ENCODE measurements around the gene PRRG2. TPM values are rescaled to one million over a fixed set of nuclear protein-coding genes. Genes with fewer than 3 reads are reported as not detected.

PRRG2 gene
- total RNA-seq (1 to 10 TPM in 1 of 2 donors, under 1 TPM in 1; 0.49 to 1.2 TPM), polyA plus RNA-seq (1 to 10 TPM in 1 of 2 donors, not detected in 1; 4.1 TPM)
- long read RNA-seq, donor 1 = 0 reads
- long read RNA-seq, donor 2 = 0 reads

- Histone ChIP-seq H3K27me3 (ENCODE audit: control insufficient read depth in 1 of 2, insufficient read depth in 2 of 2, low read length in 1 of 2) (no peaks in the 10 kb centered on the region), H3K4me3 (ENCODE audit: low read length in 2 of 2) (peak within 1 kb of the TSS; percentile 77 to 92), H3K9me3 (ENCODE audit: control insufficient read depth, low read length) (no peaks in the 10 kb centered on the region), H3K27ac (ENCODE audit: low read depth in 1 of 2, low read length in 2 of 2) (peak within 1 kb of the TSS in 1 of 2 donors; percentile 4), H3K4me1 (ENCODE audit: control insufficient read depth in 1 of 2, insufficient read depth in 2 of 2, low read length in 2 of 2) (no peaks in the 10 kb centered on the region), H3K36me3 (ENCODE audit: control insufficient read depth in 1 of 2, insufficient read depth in 2 of 2, low read length in 1 of 2) (no peaks in the 10 kb centered on the region)
- WGBS, 2 donors = 30 to 31% methylated on average over 15 of the region's 15 CpGs
- DNase-seq = no peak
- ATAC-seq (ENCODE audit: low FRiP score) = no peak
- intact Hi-C loops (cut with DNase I) = no loop called here
These were observed at the start of gene PRRG2 for GRCh38 chr19:49581007-49581508. PRRG2 (plus strand) TSS chr19:49581316; CDS start chr19:49583220, 1,904 bp downstream.

GRCh38 chr19:49533551-49534488, 47.3 kb upstream of the PRRG2 start:
- ATAC-seq (ENCODE audit: low FRiP score) = peak; percentile 92
- H3K27me3 ChIP-seq (ENCODE audit: control insufficient read depth in 1 of 2, insufficient read depth in 2 of 2, low read length in 1 of 2) = no peaks in the 10 kb centered on the region
- H3K4me3 ChIP-seq (ENCODE audit: low read length in 2 of 2) = no peak overlapping the region
- no peaks in the 10 kb centered on the region for H3K4me1 ChIP-seq (ENCODE audit: control insufficient read depth in 1 of 2, insufficient read depth in 2 of 2, low read length in 2 of 2)
- no peaks in the 10 kb centered on the region for H3K9me3 ChIP-seq (ENCODE audit: control insufficient read depth, low read length)
- H3K36me3 ChIP-seq (ENCODE audit: control insufficient read depth in 1 of 2, insufficient read depth in 2 of 2, low read length in 1 of 2) = no peaks in the 10 kb centered on the region
- DNase-seq = peak; percentile 76 to 92
- 18 to 20% methylated on average over 67 to 87 of the region's 87 CpGs for WGBS, 2 donors
- intact Hi-C loops (cut with DNase I) = no loop called here
- no peak overlapping the region for H3K27ac ChIP-seq (ENCODE audit: low read depth in 1 of 2, low read length in 2 of 2)

DNA sequence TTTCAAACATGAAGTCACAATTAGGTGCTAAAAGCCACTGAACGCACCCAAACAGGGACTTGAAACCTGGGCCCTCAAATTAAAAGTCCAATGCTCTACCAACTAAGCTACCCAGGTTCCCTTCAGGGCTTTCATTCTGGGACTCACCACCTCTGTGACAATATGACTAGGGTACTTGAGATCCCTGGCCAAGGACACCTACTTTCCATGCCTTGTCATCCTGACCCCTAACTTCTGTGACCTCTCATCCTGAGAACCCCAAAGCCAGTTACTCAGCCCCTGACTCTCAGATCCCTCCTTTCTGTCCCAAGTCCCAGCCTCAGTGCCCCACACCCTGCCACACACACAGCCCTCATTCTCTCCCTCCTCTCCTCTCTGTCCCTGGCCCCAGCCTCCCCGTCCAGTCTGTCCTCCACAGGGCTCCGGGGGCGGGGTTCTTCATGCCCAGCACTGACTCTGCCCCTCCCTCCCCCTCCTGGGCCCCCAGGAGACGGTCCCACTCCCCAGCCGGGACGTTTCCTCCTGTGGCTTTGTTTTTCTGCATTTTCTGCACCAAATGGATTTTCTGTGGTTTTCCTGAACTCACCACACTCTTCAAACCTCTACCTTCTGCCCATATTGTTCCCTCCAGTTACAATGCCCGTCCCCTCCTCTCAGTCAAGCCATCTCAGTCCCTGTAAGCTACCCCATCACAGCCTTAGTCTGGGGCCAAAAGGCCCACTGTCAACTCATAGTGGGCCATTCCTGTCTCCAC, 46.3 kb upstream of the PRRG2 start:
- intact Hi-C loops (cut with DNase I) = no loop called here
- WGBS, 2 donors = 83 to 85% methylated on average over 8 of the region's 8 CpGs
- H3K27ac ChIP-seq (ENCODE audit: low read depth in 1 of 2, low read length in 2 of 2) = no peak overlapping the region

DNA sequence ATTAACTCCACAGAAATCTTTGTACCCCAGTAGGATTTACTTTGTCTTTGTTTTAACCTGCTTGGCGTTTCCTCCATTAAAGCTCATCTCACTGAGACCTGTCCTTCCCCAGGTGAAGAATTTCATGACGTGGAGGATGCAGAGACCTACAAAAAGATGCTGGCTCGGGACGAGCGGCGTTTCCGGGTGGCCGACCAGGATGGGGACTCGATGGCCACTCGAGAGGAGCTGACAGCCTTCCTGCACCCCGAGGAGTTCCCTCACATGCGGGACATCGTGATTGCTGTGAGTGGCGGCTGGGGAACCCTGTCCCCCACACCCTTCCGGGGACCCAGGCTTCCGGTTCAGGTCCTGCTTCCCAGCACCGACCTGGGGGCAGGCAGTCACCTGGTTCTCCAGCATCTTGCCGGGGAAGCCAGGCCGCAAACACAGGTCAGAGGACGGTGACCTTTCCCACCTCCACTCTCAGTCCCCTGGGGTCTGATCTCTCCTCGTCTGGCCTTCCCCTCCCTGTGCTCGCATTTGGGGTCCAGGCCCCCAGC, 44.1 kb upstream of the PRRG2 start:
- no peak for ATAC-seq (ENCODE audit: low FRiP score)
- no peaks in the 10 kb centered on the region for H3K4me1 ChIP-seq (ENCODE audit: control insufficient read depth in 1 of 2, insufficient read depth in 2 of 2, low read length in 2 of 2)
- intact Hi-C loops (cut with DNase I) = no loop called here
- H3K36me3 ChIP-seq (ENCODE audit: control insufficient read depth in 1 of 2, insufficient read depth in 2 of 2, low read length in 1 of 2) = peaks cover 0 to 3% of the 10 kb centered on the region in 2 donors
- no peak for DNase-seq
- no peaks in the 10 kb centered on the region for H3K27me3 ChIP-seq (ENCODE audit: control insufficient read depth in 1 of 2, insufficient read depth in 2 of 2, low read length in 1 of 2)
- no peak overlapping the region for H3K27ac ChIP-seq (ENCODE audit: low read depth in 1 of 2, low read length in 2 of 2)
- no peak overlapping the region for H3K4me3 ChIP-seq (ENCODE audit: low read length in 2 of 2)
- WGBS, 2 donors = 89 to 91% methylated on average over 20 to 22 of the region's 22 CpGs
- H3K9me3 ChIP-seq (ENCODE audit: control insufficient read depth, low read length) = no peaks in the 10 kb centered on the region

More for the DNA sequence above, 46.3 kb upstream of the PRRG2 start:
- DNase-seq (no peak), ATAC-seq (ENCODE audit: low FRiP score) (no peak)
- Histone ChIP-seq H3K27me3 (ENCODE audit: control insufficient read depth in 1 of 2, insufficient read depth in 2 of 2, low read length in 1 of 2) (no peaks in the 10 kb centered on the region), H3K4me1 (ENCODE audit: control insufficient read depth in 1 of 2, insufficient read depth in 2 of 2, low read length in 2 of 2) (no peaks in the 10 kb centered on the region), H3K36me3 (ENCODE audit: control insufficient read depth in 1 of 2, insufficient read depth in 2 of 2, low read length in 1 of 2) (peaks cover 0 to 2% of the 10 kb centered on the region in 2 donors), H3K9me3 (ENCODE audit: control insufficient read depth, low read length) (no peaks in the 10 kb centered on the region), H3K4me3 (ENCODE audit: low read length in 2 of 2) (no peak overlapping the region)

GRCh38 chr19:49538643-49539042, 42.5 kb upstream of the PRRG2 start:
- Histone ChIP-seq H3K36me3 (ENCODE audit: control insufficient read depth in 1 of 2, insufficient read depth in 2 of 2, low read length in 1 of 2) (peaks cover 0 to 4% of the 10 kb centered on the region in 2 donors), H3K4me3 (ENCODE audit: low read length in 2 of 2) (no peak overlapping the region), H3K9me3 (ENCODE audit: control insufficient read depth, low read length) (no peaks in the 10 kb centered on the region), H3K27me3 (ENCODE audit: control insufficient read depth in 1 of 2, insufficient read depth in 2 of 2, low read length in 1 of 2) (no peaks in the 10 kb centered on the region), H3K27ac (ENCODE audit: low read depth in 1 of 2, low read length in 2 of 2) (no peak overlapping the region), H3K4me1 (ENCODE audit: control insufficient read depth in 1 of 2, insufficient read depth in 2 of 2, low read length in 2 of 2) (no peaks in the 10 kb centered on the region)
- intact Hi-C loops (cut with DNase I) = no loop called here
- WGBS, 2 donors = 83 to 87% methylated on average over 5 of the region's 5 CpGs
- no peak for ATAC-seq (ENCODE audit: low FRiP score)
- no peak for DNase-seq

- Histone ChIP-seq H3K4me1 (ENCODE audit: control insufficient read depth in 1 of 2, insufficient read depth in 2 of 2, low read length in 2 of 2) (no peaks in the 10 kb centered on the region), H3K36me3 (ENCODE audit: control insufficient read depth in 1 of 2, insufficient read depth in 2 of 2, low read length in 1 of 2) (peaks cover 0 to 4% of the 10 kb centered on the region in 2 donors), H3K9me3 (ENCODE audit: control insufficient read depth, low read length) (no peaks in the 10 kb centered on the region), H3K27me3 (ENCODE audit: control insufficient read depth in 1 of 2, insufficient read depth in 2 of 2, low read length in 1 of 2) (no peaks in the 10 kb centered on the region), H3K4me3 (ENCODE audit: low read length in 2 of 2) (no peak overlapping the region), H3K27ac (ENCODE audit: low read depth in 1 of 2, low read length in 2 of 2) (no peak overlapping the region)
- intact Hi-C loops (cut with DNase I) = no loop called here
- DNase-seq = no peak
- no peak for ATAC-seq (ENCODE audit: low FRiP score)
- WGBS, 2 donors = 89 to 91% methylated on average over 13 of the region's 13 CpGs
These were observed 41.7 kb upstream of the PRRG2 start for GRCh38 chr19:49539192-49539952.

- DNase-seq (no peak), ATAC-seq (ENCODE audit: low FRiP score) (no peak)
- no peaks in the 10 kb centered on the region for H3K4me1 ChIP-seq (ENCODE audit: control insufficient read depth in 1 of 2, insufficient read depth in 2 of 2, low read length in 2 of 2)
- intact Hi-C loops (cut with DNase I) = loop anchor here in 1 of 2 donors (10.0 kb wide), 1 partner anchor 147 kb away; no protein-coding TSS in a partner anchor
- no peaks in the 10 kb centered on the region for H3K27me3 ChIP-seq (ENCODE audit: control insufficient read depth in 1 of 2, insufficient read depth in 2 of 2, low read length in 1 of 2)
- H3K9me3 ChIP-seq (ENCODE audit: control insufficient read depth, low read length) = no peaks in the 10 kb centered on the region
- H3K36me3 ChIP-seq (ENCODE audit: control insufficient read depth in 1 of 2, insufficient read depth in 2 of 2, low read length in 1 of 2) = peaks cover 0 to 4% of the 10 kb centered on the region in 2 donors
- H3K27ac ChIP-seq (ENCODE audit: low read depth in 1 of 2, low read length in 2 of 2) = no peak overlapping the region
- no peak overlapping the region for H3K4me3 ChIP-seq (ENCODE audit: low read length in 2 of 2)
- WGBS, 2 donors = 89 to 91% methylated on average over 6 of the region's 6 CpGs
These were observed 39.2 kb upstream of the PRRG2 start for GRCh38 chr19:49541914-49542313.

GRCh38 chr19:49542446-49542845, 38.7 kb upstream of the PRRG2 start:
- H3K36me3 ChIP-seq (ENCODE audit: control insufficient read depth in 1 of 2, insufficient read depth in 2 of 2, low read length in 1 of 2) = peaks cover 0 to 4% of the 10 kb centered on the region in 2 donors
- DNase-seq (no peak), ATAC-seq (ENCODE audit: low FRiP score) (no peak)
- no peaks in the 10 kb centered on the region for H3K9me3 ChIP-seq (ENCODE audit: control insufficient read depth, low read length)
- H3K4me1 ChIP-seq (ENCODE audit: control insufficient read depth in 1 of 2, insufficient read depth in 2 of 2, low read length in 2 of 2) = no peaks in the 10 kb centered on the region
- no peak overlapping the region for H3K4me3 ChIP-seq (ENCODE audit: low read length in 2 of 2)
- intact Hi-C loops (cut with DNase I) = loop anchor here in 1 of 2 donors (10.0 kb wide), 1 partner anchor 148 kb away; no protein-coding TSS in a partner anchor
- no peaks in the 10 kb centered on the region for H3K27me3 ChIP-seq (ENCODE audit: control insufficient read depth in 1 of 2, insufficient read depth in 2 of 2, low read length in 1 of 2)
- whole genome bisulfite sequencing, 2 donors = 89 to 90% methylated on average over 16 of the region's 16 CpGs
- H3K27ac ChIP-seq (ENCODE audit: low read depth in 1 of 2, low read length in 2 of 2) = no peak overlapping the region
